SK-N-DZ (cell line): ENCODE results near the gene MARCHF5.
"Not testable (repeated sequence)": the region's sequence is repeated elsewhere in the genome, so short reads cannot be mapped to it uniquely, and the experiment has no call there.

Source experiments
- DNase-seq: peaks from one replicate; pipeline ENCODE4 v3.0.0-alpha.2; 2015; ENCODE audit warnings: low spot score

Gene MARCHF5

DNA sequence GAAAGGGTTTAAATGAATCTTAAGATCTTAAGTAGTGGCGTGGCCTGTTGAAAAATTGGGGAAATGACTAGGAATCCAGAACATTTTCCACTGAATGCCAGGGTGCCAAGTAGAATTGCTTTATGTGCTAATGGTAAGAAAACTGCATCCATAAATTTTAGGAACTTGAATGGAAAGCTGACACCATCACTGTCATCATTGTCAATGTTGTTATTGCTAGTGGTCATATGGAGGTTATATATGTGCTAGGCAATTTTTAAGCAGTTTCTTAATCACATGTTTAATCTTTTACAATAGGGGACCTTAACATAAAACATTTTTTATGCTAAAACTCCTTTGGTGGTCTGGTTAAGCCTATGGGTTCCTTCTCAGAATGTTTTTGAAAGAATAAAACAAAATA, 13.1 kb downstream of the MARCHF5 start:
- no peak for DNase-seq

DNA sequence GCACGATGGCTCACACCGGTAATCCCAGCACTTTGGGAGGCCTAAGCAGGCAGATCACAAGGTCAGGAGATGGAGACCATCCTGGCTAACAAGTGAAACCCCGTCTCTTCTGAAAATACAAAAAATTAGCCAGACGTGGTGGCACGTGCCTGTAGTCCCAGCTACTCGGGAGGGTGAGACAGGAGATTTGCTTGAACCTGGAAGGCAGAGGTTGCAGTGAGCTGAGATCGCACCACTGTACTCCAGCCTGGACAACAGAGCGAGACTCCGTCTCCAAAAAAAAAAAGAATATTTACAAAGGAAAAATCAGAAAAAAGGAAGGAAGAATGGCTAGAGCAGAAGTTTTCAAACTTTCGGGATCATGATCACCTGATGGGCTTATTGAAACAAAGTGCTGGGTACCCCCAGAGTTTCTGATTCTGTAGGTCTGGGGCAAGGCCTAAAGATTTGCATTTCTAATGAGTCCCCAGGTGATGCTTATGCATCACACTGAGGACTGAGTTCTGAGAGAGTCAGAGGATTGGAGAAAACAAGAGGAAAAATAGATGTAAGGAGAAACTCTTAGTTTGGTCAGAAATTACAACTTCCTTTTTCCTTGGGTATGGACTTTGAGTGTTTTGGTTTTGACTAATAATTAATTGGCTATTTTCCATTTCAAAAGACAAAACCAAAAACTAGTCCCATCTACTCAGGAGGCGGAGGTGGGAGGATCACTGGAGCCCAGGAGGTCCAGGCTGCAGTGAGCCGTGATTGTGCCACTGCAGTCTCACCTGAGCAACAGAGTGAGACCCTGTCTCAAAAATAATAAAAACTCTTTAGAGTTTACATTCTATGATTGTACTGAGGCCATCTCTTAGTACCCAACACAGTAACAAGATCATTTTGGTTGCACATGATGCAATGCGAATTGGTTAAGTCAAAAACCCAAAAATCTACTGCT, 14.4 kb downstream of the MARCHF5 start:
- no peak for DNase-seq

DNA sequence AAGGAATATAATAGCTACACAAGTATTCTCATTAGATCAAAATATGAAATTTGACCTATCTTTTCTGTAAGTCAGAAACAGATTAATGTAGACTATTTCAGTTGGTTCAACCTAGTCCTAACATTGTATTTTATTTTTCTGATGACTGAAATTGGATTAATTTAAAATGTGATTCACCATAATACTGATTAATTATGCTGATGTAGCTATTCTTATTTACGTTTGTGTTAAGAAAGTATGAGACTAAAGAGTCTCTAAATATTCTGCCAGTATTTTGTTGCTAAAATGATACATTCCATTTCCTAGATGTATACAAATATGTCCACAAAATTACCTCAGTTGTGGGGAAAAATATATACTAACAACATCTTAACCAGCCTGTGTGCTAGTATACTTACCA, 18.3 kb downstream of the MARCHF5 start:
- DNase-seq: no peak

DNA sequence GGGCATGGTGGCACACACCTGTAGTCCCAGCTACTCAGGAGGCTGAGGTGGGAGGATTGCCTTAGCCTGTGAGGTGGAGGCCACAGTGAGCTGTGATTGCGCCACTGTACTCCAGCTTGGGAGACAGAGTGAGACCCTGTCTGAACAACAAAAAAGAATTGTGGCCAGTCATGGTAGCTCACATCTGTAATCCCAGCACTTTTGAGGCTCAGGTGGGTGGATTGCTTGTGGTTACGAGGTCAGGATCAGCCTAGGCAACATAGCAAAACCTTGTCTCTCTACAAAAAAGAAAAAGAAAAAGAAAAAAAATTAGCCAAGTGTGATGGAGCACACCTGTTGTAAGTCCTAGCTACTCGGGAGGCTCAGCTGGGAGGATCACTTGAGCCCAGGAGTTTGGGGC, 22.8 kb downstream of the MARCHF5 start:
- no peak for DNase-seq

DNA sequence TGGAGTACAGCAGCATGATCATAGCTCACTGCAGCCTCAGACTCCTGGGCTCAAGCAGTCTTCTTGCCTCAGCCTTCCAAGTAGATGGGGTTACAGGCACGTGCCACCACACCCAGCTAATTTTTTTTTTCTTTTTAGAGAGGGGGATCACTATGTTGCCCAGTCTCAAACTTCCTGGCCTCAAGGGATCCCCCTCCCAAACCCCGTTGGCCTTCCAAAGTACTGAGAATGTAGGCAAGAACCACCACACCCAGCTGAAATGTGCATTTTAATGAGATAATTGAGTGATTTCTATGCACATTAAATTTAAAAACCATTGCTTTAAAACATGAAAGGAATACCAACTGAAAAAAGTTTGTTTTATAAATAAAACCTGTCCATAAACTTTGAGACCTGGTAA, 25.6 kb downstream of the MARCHF5 start:
- DNase-seq: no peak

DNA sequence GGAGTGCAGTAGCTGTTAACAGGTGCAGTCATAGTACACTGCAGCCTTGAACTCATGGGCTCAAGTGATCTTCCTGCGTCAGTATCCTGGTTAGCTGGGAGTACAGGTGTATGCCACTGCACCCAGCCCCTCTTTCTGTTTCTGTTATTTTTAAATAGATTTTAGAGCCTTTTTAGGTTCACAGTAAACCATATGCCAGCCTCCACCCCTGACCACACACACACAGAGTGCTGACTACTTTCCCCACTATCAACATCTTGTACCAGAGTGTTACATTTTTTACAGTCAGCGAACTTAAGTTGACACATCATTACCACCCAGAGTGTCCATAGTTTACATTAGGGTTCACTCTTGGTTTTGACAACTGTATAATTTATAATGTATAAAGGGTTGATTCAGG, 32.1 kb downstream of the MARCHF5 start:
- no peak for DNase-seq

DNA sequence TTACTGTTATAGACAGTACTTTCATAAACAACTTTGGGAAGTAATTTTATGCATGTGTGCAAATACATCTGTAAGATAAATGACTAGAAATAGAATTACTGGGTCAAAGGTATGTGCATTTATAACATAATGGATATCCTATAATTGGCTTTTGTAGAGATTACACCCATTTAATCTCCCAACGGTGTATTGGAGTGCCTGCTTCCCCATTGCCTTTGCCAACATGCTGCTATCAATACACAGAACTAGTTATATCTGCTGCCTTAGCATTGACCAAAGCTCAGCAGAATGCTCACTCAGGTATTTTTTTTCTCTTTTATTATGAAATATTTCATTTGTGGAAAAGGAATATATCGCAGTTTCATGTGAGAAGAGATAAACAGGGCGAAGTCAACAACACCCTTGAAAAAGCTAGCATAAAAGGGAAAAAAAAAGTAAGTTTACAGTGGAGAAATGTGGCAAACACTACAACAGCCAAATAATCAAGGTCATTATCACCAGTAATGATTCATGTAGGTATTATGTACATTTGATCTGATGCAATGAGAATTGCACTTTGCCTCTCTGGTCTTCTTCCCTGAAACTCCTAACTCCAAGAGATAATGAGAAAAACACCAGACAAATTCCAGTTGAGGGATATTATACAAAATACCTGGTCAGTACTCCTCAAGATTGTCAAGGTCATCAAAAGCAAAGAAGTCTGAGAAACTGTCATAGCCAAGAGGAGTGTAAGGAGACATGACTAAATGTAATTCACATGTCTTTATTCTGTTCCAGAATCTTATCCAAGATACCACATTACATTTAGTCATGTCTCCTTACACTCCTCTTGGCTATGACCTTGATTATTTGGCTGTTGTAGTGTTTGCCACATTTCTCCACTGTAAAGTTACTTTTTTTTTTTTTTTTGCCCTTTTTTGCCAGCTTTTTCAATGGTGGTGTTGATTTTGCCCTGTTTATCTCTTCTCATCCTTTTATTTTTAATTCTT, 36.8 kb downstream of the MARCHF5 start:
- DNase-seq: no peak

DNA sequence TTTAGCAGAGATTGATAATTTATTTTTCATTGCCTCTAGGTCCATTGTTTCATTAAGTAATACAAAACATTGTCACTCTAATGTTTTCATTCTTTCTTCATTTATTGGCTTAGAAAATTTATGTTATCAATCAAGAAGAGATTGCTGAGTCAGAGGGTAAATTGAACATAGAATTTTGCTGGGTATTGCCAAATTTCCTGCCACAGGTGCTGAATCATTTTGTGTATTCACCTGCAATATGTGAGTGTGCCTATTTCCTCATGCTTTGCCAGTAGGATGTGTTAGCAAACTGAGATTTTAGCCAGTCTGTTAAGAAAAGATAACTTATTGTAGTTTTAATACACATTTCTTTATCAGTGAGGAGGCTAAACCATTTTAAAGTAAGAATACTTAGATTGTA, 38.0 kb downstream of the MARCHF5 start:
- no peak for DNase-seq

DNA sequence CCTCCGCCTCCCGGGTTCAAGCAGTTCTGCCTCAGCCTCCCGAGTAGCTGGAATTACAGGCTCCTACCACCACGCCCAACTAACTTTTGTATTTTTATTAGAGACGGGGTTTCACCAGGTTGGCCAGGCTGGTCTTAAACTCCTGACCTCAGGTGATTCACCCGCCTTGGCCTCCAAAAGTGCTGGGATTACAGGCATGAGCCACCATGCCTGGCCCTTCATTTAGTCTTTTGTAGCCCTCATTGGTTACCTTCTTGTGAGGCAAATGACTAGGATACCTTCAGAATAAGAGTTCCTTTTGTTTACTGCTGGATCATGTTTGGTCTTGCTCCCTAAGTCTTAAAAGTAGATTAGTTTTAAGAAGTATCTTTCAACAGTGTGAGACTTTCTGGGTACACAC, 39.0 kb downstream of the MARCHF5 start:
- not testable (repeated sequence) for DNase-seq

DNA sequence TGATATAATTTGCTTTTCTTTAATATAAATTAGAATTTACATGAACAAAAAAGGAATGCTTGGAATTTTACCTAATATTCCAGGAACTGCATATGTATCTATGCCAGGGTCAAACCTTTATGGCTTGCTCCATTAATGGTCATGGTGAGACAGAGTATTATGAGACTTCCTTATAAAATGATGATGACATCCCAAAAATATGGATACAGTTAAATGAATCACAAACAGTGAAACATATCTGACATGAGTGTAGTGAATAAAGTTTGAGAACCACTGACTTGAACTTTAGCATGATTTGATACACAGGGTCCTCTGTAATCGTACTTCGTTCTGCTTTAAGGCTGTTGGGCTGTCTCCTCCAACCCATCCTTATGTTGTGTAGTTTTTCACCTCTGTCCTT, 51.8 kb downstream of the MARCHF5 start:
- DNase-seq: no peak

DNA sequence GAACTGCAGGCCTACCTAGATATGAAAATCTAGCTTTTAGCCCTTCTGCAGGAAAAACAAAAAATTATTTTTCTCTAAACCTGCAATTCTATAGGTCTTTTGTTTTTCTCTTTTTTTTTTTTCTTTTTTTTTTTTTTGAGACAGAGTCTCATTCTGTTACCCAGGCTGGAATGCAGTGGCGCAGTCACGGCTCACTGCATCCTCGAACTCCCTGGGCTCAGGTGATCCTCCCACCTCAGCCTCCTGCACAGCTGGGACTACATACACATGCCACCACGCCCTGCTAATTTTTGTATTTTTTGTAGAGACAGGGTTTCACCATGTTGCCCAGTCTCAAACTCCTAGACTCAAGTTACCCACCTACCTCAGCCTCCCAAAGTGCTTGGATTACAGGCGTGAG, 54.6 kb downstream of the MARCHF5 start:
- not testable (repeated sequence) for DNase-seq

DNA sequence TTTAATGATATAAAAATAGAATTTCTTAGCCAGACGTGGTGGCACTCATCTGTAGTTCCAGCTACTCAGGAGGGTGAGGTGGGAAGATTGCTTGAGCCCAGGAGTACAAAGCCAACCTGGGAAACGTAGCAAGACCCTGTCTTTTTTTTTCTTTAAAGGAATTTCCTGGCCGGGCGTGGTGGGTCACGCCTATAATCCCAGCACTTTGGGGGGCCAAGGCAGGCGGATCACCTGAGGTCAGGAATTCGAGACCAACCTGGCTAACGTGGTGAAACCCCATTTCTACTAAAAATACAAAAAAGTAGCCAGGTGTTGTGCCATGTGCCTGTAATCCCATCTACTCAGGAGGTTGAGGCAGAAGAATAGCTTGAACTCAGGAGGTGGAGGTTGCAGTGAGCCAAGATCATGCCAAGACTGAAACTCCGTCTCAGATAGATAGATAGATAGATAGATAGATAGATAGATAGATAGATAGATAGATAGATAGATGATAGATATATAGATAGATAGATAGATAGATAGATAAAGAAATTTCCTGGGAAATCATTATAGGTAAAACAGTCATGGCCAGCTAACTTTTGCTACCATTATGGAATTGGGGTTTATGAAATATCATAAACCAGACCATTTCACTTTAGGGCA, 56.2 kb downstream of the MARCHF5 start:
- not testable (repeated sequence) for DNase-seq

DNA sequence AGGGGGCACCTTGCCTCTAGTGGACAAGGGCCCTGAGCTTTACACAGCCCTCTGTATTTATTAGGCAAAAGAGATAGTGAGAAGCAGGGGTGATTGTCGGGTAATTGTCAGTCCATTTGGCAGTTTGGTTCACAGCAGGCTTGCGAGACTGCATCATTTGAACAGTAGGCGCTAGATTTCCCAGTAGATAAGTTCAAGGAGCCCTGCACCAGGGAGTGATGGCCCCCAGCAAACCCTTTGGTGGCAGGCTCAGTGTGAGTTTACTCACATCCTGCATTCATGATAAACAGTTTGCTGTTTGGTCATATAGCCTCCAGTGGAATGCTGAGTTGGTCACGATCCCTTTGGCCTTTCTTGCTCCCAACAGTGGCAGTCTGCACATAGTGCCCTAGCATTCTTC, 59.4 kb downstream of the MARCHF5 start:
- DNase-seq: no peak

DNA sequence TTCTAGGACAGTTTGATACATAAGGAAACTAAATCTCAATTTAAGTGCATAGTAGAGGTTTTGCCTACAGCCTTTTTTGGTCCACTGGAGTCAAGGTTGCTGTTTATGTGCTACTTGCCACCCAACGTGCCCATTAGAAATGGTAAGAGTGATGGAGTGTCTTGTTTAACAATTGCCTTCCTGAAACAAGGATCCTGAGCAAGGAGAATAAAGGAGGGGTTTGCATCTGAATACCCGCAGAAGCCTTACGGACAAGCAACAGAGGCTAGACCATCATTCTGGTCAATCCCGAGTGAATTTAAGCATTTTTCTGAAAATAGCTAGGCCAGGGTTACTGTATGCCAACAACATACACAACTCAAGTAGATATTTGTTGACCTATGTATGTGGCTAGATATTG, 63.6 kb downstream of the MARCHF5 start:
- no peak for DNase-seq

DNA sequence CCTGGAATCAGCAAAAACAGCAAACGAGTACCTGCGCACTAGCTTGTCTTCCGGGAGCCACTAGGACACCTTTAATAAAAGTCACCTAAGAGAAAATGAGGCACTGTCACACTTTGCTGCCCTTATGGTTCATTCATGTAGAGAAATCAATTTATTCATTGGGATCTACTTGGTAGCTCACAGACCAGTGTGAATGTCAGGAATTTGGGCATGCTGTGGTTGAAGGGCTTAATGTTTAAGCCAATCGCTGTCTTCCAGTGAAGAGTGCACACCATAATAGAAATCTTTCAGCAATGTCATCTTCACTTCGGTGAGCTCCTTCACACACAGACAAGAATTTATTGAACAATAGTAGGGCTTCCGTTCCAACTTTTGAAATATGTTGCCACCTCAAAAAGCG, 65.1 kb downstream of the MARCHF5 start:
- DNase-seq: no peak

DNA sequence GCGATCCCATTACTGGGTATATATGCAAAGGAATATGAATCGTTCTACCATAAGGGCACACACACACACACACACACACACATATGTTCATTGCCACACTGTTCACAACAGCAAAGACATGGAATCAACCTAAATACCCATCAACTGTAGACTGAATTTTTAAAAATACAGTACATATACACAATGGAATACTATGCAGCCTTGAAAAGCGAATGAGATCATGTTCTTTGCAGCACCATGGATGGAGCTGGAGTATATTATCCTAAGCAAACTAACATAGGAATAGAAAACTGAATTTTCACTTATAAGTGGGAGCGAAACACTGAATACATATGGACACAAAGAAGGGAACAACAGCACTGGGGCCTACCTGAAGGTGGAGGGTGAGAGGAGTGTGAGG, 72.5 kb downstream of the MARCHF5 start:
- no peak for DNase-seq

DNA sequence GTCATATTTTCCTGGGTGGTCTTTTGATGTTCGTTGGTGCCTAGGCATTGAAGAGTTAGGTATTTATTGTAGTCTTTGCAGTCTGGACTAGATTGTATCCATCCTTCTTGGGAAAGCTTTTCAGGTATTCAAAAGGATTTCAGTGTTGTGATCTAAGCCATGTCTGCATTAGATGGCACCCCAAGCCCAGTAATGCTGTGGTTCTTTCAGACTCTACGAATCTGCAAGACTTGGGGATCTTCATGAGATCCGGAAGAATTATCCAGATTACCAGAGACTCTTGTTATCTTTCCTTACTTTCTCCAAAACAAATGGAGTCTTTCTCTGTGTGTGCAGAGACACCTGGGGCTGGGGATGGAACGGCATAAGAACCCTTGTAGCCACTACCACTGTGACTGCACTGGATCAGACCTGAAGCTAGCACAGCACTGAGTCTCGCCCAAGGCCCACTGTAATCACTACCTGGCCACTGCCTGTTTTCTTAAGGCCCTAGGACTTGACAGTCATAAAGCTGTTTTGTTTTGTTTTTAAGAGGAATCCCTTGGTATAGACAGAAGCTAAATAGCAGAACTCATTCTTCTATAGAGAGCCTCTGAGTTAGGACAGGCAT, 75.5 kb downstream of the MARCHF5 start:
- DNase-seq: no peak

DNA sequence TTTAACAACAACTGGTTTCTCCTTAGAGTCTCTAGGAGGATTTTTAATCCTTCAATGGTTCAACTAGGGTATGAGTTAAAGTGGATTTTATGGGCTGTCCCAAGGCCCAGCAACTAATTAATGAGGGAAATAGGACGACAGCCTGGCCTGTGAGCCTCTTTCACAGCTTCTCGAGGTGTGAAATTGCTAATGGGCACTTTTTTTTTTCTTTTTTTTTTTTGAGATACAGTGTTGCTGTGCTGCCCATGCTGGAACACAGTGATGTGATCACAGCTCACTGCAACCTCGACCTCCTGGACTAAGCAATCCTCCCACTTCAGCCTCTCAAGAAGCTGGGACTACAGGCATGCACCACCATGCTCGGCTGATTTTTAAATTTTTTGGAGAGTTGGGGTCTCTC, 87.0 kb downstream of the MARCHF5 start:
- no peak for DNase-seq

DNA sequence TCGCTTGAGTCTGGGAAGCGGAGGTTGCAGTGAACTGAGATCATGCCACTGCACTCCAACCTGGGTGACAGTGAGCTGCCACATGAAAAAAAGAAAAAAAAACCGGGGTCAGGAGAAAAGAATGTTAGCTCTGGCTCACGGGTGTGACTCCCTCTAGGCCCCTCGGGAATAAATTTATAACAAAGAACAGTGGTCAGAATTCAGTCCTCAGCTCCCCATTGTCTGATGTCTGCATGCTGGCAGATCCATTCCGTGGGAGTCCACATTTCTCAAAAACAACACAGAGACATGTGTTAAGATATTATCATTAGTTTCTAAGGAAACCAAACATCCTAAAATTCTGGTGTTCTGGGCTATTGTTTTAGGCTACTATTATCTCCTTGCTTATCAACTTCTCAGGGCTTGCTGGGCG, 90.6 kb downstream of the MARCHF5 start:
- no peak for DNase-seq

DNA sequence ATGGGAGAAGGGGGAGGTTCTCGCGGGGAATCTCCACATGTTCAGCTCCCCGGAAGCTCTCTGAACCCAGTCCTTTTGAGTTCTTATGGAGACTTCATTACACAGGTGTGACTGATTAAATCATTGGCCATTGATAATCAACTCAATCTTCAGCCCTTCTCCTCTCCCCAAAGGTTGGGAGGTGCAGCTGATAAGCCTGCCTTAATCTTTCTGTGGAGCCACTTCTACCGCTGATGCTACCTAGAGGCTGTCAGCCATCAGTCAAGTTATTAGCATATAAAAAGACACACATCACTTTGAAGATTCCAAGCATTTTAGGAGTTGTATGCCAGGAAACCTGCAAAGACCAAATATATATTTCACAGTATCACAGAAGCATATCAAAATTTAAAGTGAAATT, 91.7 kb downstream of the MARCHF5 start:
- no peak for DNase-seq

DNA sequence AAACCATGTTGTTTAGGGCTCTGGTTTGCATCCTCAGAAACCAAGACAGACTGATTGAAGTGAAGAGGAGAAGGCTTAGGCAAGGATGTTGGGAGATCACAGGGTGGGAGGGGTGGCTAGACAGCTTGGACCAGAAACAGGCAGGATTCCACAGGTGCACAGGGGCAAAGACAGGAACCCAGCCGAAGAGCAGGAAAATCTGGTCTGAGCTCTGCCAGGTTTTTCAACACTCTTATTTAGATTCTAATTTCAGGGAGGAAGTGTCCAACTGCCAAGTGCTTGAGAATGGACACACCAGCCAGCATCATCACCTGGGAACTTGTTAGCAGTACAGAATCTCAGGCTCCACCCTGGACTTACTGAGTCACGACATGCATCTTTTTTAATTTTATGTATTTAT, 93.8 kb downstream of the MARCHF5 start:
- no peak for DNase-seq

DNA sequence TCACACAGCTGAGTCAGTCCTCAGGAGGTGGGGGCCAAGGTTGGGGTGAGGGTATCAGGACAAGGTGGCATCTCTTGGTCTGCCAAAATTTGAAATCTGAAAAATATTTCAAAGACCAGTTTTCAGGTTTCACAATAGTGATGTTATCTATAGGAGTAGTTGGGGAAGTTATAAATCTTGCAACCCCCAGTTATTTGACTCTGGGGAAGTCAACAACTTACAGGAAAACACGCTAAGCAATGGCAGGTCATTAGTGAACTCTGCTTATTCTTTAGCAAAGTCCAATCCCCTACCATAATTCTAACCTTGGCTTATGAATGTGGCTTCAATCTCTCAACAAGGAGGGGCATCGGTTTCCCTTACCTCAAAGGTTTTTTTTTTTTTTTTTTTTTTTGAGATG, 94.9 kb downstream of the MARCHF5 start:
- DNase-seq: no peak
